Mesendoderm (in vitro differentiated cells): ENCODE results near the gene KRTAP19-7.

Source experiments
- DNase-seq: peaks from one replicate; pipeline ENCODE4 v3.0.0; 2013
- H2AK5ac ChIP-seq: 2 replicates; pipeline ENCODE4 v1.6.1; 2013; ENCODE audit warnings: low read length, inconsistent platforms
- H2BK120ac ChIP-seq: 2 replicates; pipeline ENCODE4 v1.6.1; 2013; ENCODE audit warnings: low read depth, mild to moderate bottlenecking, low read length, moderate library complexity, mixed read lengths
- H2BK15ac ChIP-seq: replicated peaks from 2 replicates; pipeline ENCODE4 v1.6.1; 2013; ENCODE audit warnings: low read depth, mild to moderate bottlenecking, moderate library complexity
- H2BK5ac ChIP-seq: 2 replicates; pipeline ENCODE4 v1.6.1; 2013; ENCODE audit warnings: low read length, inconsistent platforms
- H3K18ac ChIP-seq: 2 replicates; pipeline ENCODE4 v1.6.1; 2013; ENCODE audit warnings: mild to moderate bottlenecking, low read length, mixed read lengths
- H3K23ac ChIP-seq: one replicate; pipeline ENCODE4 v1.6.1; 2013; ENCODE audit warnings: low read length
- H3K27ac ChIP-seq: 2 replicates; pipeline ENCODE4 v1.5.1; 2013; ENCODE audit warnings: low read depth, mild to moderate bottlenecking, inconsistent platforms, low read length, moderate library complexity
- H3K27me3 ChIP-seq: 2 replicates; pipeline ENCODE4 v1.6.1; 2013; ENCODE audit warnings: low read length, control low read depth, mild to moderate bottlenecking, inconsistent platforms; ENCODE audit not compliant: insufficient read depth, poor library complexity
- H3K36me3 ChIP-seq: 2 replicates; pipeline ENCODE4 v1.6.1; 2013; ENCODE audit warnings: low read length, inconsistent platforms; ENCODE audit not compliant: control insufficient read depth, insufficient read depth
- H3K4ac ChIP-seq: one replicate; pipeline ENCODE4 v1.6.1; 2013; ENCODE audit warnings: low read depth, mild to moderate bottlenecking, low read length, moderate library complexity
- H3K4me1 ChIP-seq: 2 replicates; pipeline ENCODE4 v1.6.1; 2013; ENCODE audit warnings: low read depth, low read length, inconsistent platforms; ENCODE audit not compliant: control insufficient read depth
- H3K4me2 ChIP-seq: 2 replicates; pipeline ENCODE4 v1.6.1; 2013; ENCODE audit warnings: low read length
- H3K4me3 ChIP-seq: 2 replicates; pipeline ENCODE4 v1.5.1; 2013; ENCODE audit warnings: mild to moderate bottlenecking, low read length
- H3K56ac ChIP-seq: one replicate; pipeline ENCODE4 v1.6.1; 2013; ENCODE audit warnings: low read length
- H3K79me1 ChIP-seq: 2 replicates; pipeline ENCODE4 v1.6.1; 2013; ENCODE audit warnings: low read length, inconsistent platforms
- H3K79me2 ChIP-seq: 2 replicates; pipeline ENCODE4 v1.6.1; 2013; ENCODE audit warnings: mild to moderate bottlenecking, low read length; ENCODE audit not compliant: control insufficient read depth, insufficient read depth
- H3K9ac ChIP-seq: 2 replicates; pipeline ENCODE4 v1.6.1; 2013; ENCODE audit warnings: low read length, inconsistent platforms
- H4K5ac ChIP-seq: one replicate; pipeline ENCODE4 v1.6.1; 2013; ENCODE audit warnings: low read length
- H4K8ac ChIP-seq: one replicate; pipeline ENCODE4 v1.6.1; 2013; ENCODE audit warnings: low read depth, mild to moderate bottlenecking, control low read depth, low read length, moderate library complexity
- WGBS: extraction: QIAGEN DNeasy Blood & Tissue Kit; methylation state at CpG from one replicate; pipeline ENCODE4 v1.1.7; 2013; ENCODE audit warnings: low lambda C conversion rate, missing lambda C conversion rate; ENCODE audit not compliant: insufficient coverage; ENCODE audit errors: extremely low coverage; 5-methylcytosine and 5-hydroxymethylcytosine counted together

KRTAP19-7 gene

GRCh38 chr21:30563072-30563471, 2.0 kb upstream of the KRTAP19-7 start:
- H3K4me2 ChIP-seq, result no peak overlapping the region
- no peak overlapping the region for H3K4ac ChIP-seq
- H3K79me2 ChIP-seq, result no peaks in the 10 kb centered on the region
- no peaks in the 10 kb centered on the region for H3K4me1 ChIP-seq
- H4K5ac ChIP-seq, result no peak overlapping the region
- H4K8ac ChIP-seq, result no peak overlapping the region
- H2AK5ac ChIP-seq, result no peak overlapping the region
- H2BK15ac ChIP-seq, result no peak overlapping the region
- H3K27me3 ChIP-seq, result no peaks in the 10 kb centered on the region
- no peak overlapping the region for H2BK5ac ChIP-seq
- no peak overlapping the region for H3K4me3 ChIP-seq
- no peak overlapping the region for H3K56ac ChIP-seq
- H3K23ac ChIP-seq, result no peak overlapping the region
- no peak overlapping the region for H3K9ac ChIP-seq
- no peak overlapping the region for H3K27ac ChIP-seq
- no peaks in the 10 kb centered on the region for H3K36me3 ChIP-seq
- no CpG with 5 or more reads among the region's 6 CpGs for WGBS
- no peak overlapping the region for H2BK120ac ChIP-seq
- no peak for DNase-seq
- H3K79me1 ChIP-seq, result no peaks in the 10 kb centered on the region
- no peak overlapping the region for H3K18ac ChIP-seq

GRCh38 chr21:30561957-30562356, 843 bp upstream of the KRTAP19-7 start:
- no peaks in the 10 kb centered on the region for H3K27me3 ChIP-seq
- H3K4me1 ChIP-seq, result no peaks in the 10 kb centered on the region
- H3K4me2 ChIP-seq, result no peak overlapping the region
- H2BK5ac ChIP-seq, result no peak overlapping the region
- H3K36me3 ChIP-seq, result no peaks in the 10 kb centered on the region
- H3K27ac ChIP-seq, result no peak overlapping the region
- WGBS, result no CpG with 5 or more reads among the region's 2 CpGs
- H3K4me3 ChIP-seq, result no peak overlapping the region
- no peak overlapping the region for H4K8ac ChIP-seq
- H3K56ac ChIP-seq, result no peak overlapping the region
- H2AK5ac ChIP-seq, result no peak overlapping the region
- no peak overlapping the region for H2BK15ac ChIP-seq
- no peak overlapping the region for H3K4ac ChIP-seq
- H2BK120ac ChIP-seq, result no peak overlapping the region
- H3K79me1 ChIP-seq, result no peaks in the 10 kb centered on the region
- H3K9ac ChIP-seq, result no peak overlapping the region
- no peaks in the 10 kb centered on the region for H3K79me2 ChIP-seq
- H3K18ac ChIP-seq, result no peak overlapping the region
- no peak for DNase-seq
- H3K23ac ChIP-seq, result no peak overlapping the region
- H4K5ac ChIP-seq, result no peak overlapping the region

- Histone ChIP-seq H3K4me3 (no peak overlapping the region), H3K27ac (no peak overlapping the region), H3K27me3 (no peaks in the 10 kb centered on the region), H3K9ac (no peak overlapping the region), H4K5ac (no peak overlapping the region), H2BK5ac (no peak overlapping the region), H3K79me2 (no peaks in the 10 kb centered on the region), H3K4me2 (no peak overlapping the region), H3K36me3 (no peaks in the 10 kb centered on the region), H3K4ac (no peak overlapping the region), H4K8ac (no peak overlapping the region), H2AK5ac (no peak overlapping the region), H3K18ac (no peak overlapping the region), H3K56ac (no peak overlapping the region), H3K79me1 (no peaks in the 10 kb centered on the region), H3K23ac (no peak overlapping the region), H2BK15ac (no peak overlapping the region), H2BK120ac (no peak overlapping the region), H3K4me1 (no peaks in the 10 kb centered on the region)
- no peak for DNase-seq
- 100% methylated on average over 1 of the region's 2 CpGs for WGBS
These were observed 6.0 kb downstream of the KRTAP19-7 start for GRCh38 chr21:30555095-30555494.

GRCh38 chr21:30552782-30553181, 8.3 kb downstream of the KRTAP19-7 start:
- no peak overlapping the region for H3K18ac ChIP-seq
- no peak overlapping the region for H3K4me3 ChIP-seq
- H3K56ac ChIP-seq, result no peak overlapping the region
- no peak overlapping the region for H2AK5ac ChIP-seq
- H2BK120ac ChIP-seq, result no peak overlapping the region
- no peak for DNase-seq
- no peak overlapping the region for H3K4ac ChIP-seq
- no peak overlapping the region for H4K5ac ChIP-seq
- no peaks in the 10 kb centered on the region for H3K79me2 ChIP-seq
- H3K9ac ChIP-seq, result no peak overlapping the region
- H3K23ac ChIP-seq, result no peak overlapping the region
- H3K27ac ChIP-seq, result no peak overlapping the region
- H3K36me3 ChIP-seq, result no peaks in the 10 kb centered on the region
- no peak overlapping the region for H2BK15ac ChIP-seq
- no peaks in the 10 kb centered on the region for H3K4me1 ChIP-seq
- no CpG with 5 or more reads among the region's 1 CpG for WGBS
- no peak overlapping the region for H2BK5ac ChIP-seq
- no peaks in the 10 kb centered on the region for H3K79me1 ChIP-seq
- H3K4me2 ChIP-seq, result no peak overlapping the region
- no peaks in the 10 kb centered on the region for H3K27me3 ChIP-seq
- H4K8ac ChIP-seq, result no peak overlapping the region

GRCh38 chr21:30541764-30542163, 19.4 kb downstream of the KRTAP19-7 start, which contains the start of gene KRTAP19-6:
TSS of gene KRTAP19-6 (minus strand) at chr21:30541864. CDS start at chr21:30541833, 31 bp downstream.
- Histone ChIP-seq H3K36me3 (no peaks in the 10 kb centered on the region), H3K56ac (no peak within 1 kb of the TSS), H2BK5ac (no peak within 1 kb of the TSS), H3K18ac (no peak within 1 kb of the TSS), H3K23ac (no peak within 1 kb of the TSS), H4K8ac (no peak within 1 kb of the TSS), H3K9ac (no peak within 1 kb of the TSS), H3K27ac (no peak within 1 kb of the TSS), H2BK15ac (no peak within 1 kb of the TSS), H3K4me3 (no peak within 1 kb of the TSS), H3K79me2 (no peaks in the 10 kb centered on the region), H3K4me1 (no peaks in the 10 kb centered on the region), H2BK120ac (no peak within 1 kb of the TSS), H3K27me3 (no peaks in the 10 kb centered on the region), H2AK5ac (no peak within 1 kb of the TSS), H3K4me2 (no peak within 1 kb of the TSS), H3K4ac (no peak within 1 kb of the TSS), H4K5ac (no peak within 1 kb of the TSS), H3K79me1 (no peaks in the 10 kb centered on the region)
- WGBS, result no CpG with 5 or more reads among the region's 1 CpG
- no peak for DNase-seq

GRCh38 chr21:30518876-30519275, 42.2 kb downstream of the KRTAP19-7 start:
- Histone ChIP-seq H3K4me3 (no peak overlapping the region), H3K9ac (no peak overlapping the region), H3K56ac (no peak overlapping the region), H2BK120ac (no peak overlapping the region), H3K79me2 (no peaks in the 10 kb centered on the region), H3K18ac (no peak overlapping the region), H4K8ac (no peak overlapping the region), H3K4ac (no peak overlapping the region), H3K27me3 (no peaks in the 10 kb centered on the region), H3K4me1 (no peaks in the 10 kb centered on the region), H3K27ac (no peak overlapping the region), H3K4me2 (no peak overlapping the region), H3K36me3 (no peaks in the 10 kb centered on the region), H4K5ac (no peak overlapping the region), H2BK15ac (no peak overlapping the region), H3K79me1 (no peaks in the 10 kb centered on the region), H2BK5ac (no peak overlapping the region), H3K23ac (no peak overlapping the region), H2AK5ac (no peak overlapping the region)
- no peak for DNase-seq
- no CpG with 5 or more reads among the region's 1 CpG for WGBS
